WTC11 (cell line): Measurements from ENCODE around the gene KLHL12. TPM values are rescaled to one million over a fixed set of nuclear protein-coding genes. Genes with fewer than 3 reads are reported as not detected.

Source experiments
- ATAC-seq: fragments of 200-7000 bp; cut with Tn5 transposase; 2 replicates; pipeline ENCODE4 v1.10.0; 2021; ENCODE audit warnings: mild to moderate bottlenecking, moderate library complexity
- CTCF ChIA-PET: fragments of 300-600 bp; sonication (Branson Sonifier 250); formaldehyde crosslinking; loops from one replicate; lab custom pipeline; 2021; ENCODE audit warnings: antibody characterized with exemption; lab: Charles Lee
- POLR2A ChIA-PET: fragments of 350-600 bp; sonication (Branson Sonifier 250); formaldehyde crosslinking; loops from one replicate; lab custom pipeline; 2021; ENCODE audit warnings: antibody characterized with exemption; lab: Charles Lee
- DNase-seq: peaks from one replicate; pipeline ENCODE4 v3.0.0; 2021; ENCODE audit warnings: low spot score
- H3K27ac Mint-ChIP-seq: 2 replicates; pipeline ENCODE4 v1.8.0; 2021; ENCODE audit warnings: mixed read lengths
- H3K27me3 Mint-ChIP-seq: 2 replicates; pipeline ENCODE4 v1.8.0; 2021; ENCODE audit warnings: low read depth, mild to moderate bottlenecking, moderate library complexity, mixed read lengths
- H3K36me3 Mint-ChIP-seq: 2 replicates; pipeline ENCODE4 v1.8.0; 2021; ENCODE audit warnings: mixed read lengths
- H3K4me1 Mint-ChIP-seq: 2 replicates; pipeline ENCODE4 v1.8.0; 2022; ENCODE audit warnings: mixed read lengths
- H3K4me3 Mint-ChIP-seq: 2 replicates; pipeline ENCODE4 v1.8.0; 2021; ENCODE audit warnings: mild to moderate bottlenecking, moderate library complexity, mixed read lengths
- H3K9me3 Mint-ChIP-seq: 2 replicates; pipeline ENCODE4 v1.8.0; 2021; ENCODE audit warnings: mixed read lengths
- ATF1 ChIP-seq: sonication (generic); formaldehyde crosslinking; IDR thresholded peaks from 2 replicates; pipeline ENCODE4 v1.8.1; 2023; ENCODE audit warnings: mild to moderate bottlenecking, moderate library complexity, missing genetic modification reagents
- FOXJ3 ChIP-seq: sonication (generic); formaldehyde crosslinking; IDR thresholded peaks from 2 replicates; pipeline ENCODE4 v1.9.0; 2021; ENCODE audit warnings: missing genetic modification reagents, mild to moderate bottlenecking, borderline replicate concordance
- JUN ChIP-seq: sonication (generic); formaldehyde crosslinking; IDR thresholded peaks from 2 replicates; pipeline ENCODE4 v1.8.0; 2023; ENCODE audit warnings: mild to moderate bottlenecking, missing genetic modification reagents
- RELA ChIP-seq: sonication (generic); formaldehyde crosslinking; IDR thresholded peaks from 2 replicates; pipeline ENCODE4 v1.8.1; 2022; ENCODE audit warnings: missing genetic modification reagents, mild to moderate bottlenecking, borderline replicate concordance
- TCF7 ChIP-seq: sonication (generic); formaldehyde crosslinking; IDR thresholded peaks from 2 replicates; pipeline ENCODE4 v1.8.0; 2022; ENCODE audit warnings: mild to moderate bottlenecking, low read depth, missing genetic modification reagents, moderate library complexity
- TP53 ChIP-seq: sonication (generic); formaldehyde crosslinking; IDR thresholded peaks from 2 replicates; pipeline ENCODE4 v1.8.1; 2023; ENCODE audit warnings: mild to moderate bottlenecking, missing genetic modification reagents
- ZNF138 ChIP-seq: sonication (generic); formaldehyde crosslinking; conservative IDR thresholded peaks from 2 replicates; pipeline ENCODE4 v1.8.1; 2022; ENCODE audit warnings: mild to moderate bottlenecking, moderate library complexity, missing genetic modification reagents
- ZNF232 ChIP-seq: sonication (generic); formaldehyde crosslinking; IDR thresholded peaks from 2 replicates; pipeline ENCODE4 v1.8.0; 2022; ENCODE audit warnings: mild to moderate bottlenecking, missing genetic modification reagents
- ZNF263 ChIP-seq: sonication (generic); formaldehyde crosslinking; IDR thresholded peaks from 2 replicates; pipeline ENCODE4 v1.8.1; 2022; ENCODE audit warnings: low read depth, mild to moderate bottlenecking, moderate library complexity, missing genetic modification reagents
- ZNF396 ChIP-seq: fragments of 250-450 bp; sonication (Bioruptor Pico); IDR thresholded peaks from 2 replicates; pipeline ENCODE4 v1.8.0; 2021; ENCODE audit warnings: mild to moderate bottlenecking, moderate library complexity, borderline replicate concordance
- total RNA-seq: library from RNA; stranded (reverse); gene quantifications from 3 replicates; pipeline ENCODE4 v1.2.3, GENCODE V29; 2021
- TF ChIP-seq, protein P1 (sequence below): sonication (generic); formaldehyde crosslinking; IDR thresholded peaks from 2 replicates; pipeline ENCODE4 v1.8.0; 2022; ENCODE audit warnings: mild to moderate bottlenecking, missing genetic modification reagents
- TF ChIP-seq, protein P2 (sequence below): sonication (generic); formaldehyde crosslinking; IDR thresholded peaks from 2 replicates; pipeline ENCODE4 v1.8.1; 2022; ENCODE audit warnings: low read depth, missing genetic modification reagents, borderline replicate concordance
- TF ChIP-seq, protein P3 (sequence below): fragments of 250-450 bp; sonication (Bioruptor Pico); conservative IDR thresholded peaks from 2 replicates; pipeline ENCODE4 v1.9.0; 2021; ENCODE audit warnings: mild to moderate bottlenecking
- TF ChIP-seq, protein P4 (sequence below): fragments of 200-600 bp; IDR thresholded peaks from 2 replicates; pipeline ENCODE4 v1.8.0; 2022; ENCODE audit warnings: antibody characterized with exemption
- TF ChIP-seq, protein P5 (sequence below): sonication (generic); formaldehyde crosslinking; IDR thresholded peaks from 2 replicates; pipeline ENCODE4 v1.8.1; 2022; ENCODE audit warnings: mild to moderate bottlenecking, moderate library complexity, missing genetic modification reagents
- TF ChIP-seq, protein P6 (sequence below): fragments of 250-450 bp; sonication (Bioruptor Pico); IDR thresholded peaks from 2 replicates; pipeline ENCODE4 v1.9.0; 2021; ENCODE audit warnings: moderate library complexity, mild to moderate bottlenecking, inconsistent platforms, borderline replicate concordance

KLHL12 gene
- total RNA-seq, 1 experiment from 2014 or later = 29.6 TPM

DNA sequence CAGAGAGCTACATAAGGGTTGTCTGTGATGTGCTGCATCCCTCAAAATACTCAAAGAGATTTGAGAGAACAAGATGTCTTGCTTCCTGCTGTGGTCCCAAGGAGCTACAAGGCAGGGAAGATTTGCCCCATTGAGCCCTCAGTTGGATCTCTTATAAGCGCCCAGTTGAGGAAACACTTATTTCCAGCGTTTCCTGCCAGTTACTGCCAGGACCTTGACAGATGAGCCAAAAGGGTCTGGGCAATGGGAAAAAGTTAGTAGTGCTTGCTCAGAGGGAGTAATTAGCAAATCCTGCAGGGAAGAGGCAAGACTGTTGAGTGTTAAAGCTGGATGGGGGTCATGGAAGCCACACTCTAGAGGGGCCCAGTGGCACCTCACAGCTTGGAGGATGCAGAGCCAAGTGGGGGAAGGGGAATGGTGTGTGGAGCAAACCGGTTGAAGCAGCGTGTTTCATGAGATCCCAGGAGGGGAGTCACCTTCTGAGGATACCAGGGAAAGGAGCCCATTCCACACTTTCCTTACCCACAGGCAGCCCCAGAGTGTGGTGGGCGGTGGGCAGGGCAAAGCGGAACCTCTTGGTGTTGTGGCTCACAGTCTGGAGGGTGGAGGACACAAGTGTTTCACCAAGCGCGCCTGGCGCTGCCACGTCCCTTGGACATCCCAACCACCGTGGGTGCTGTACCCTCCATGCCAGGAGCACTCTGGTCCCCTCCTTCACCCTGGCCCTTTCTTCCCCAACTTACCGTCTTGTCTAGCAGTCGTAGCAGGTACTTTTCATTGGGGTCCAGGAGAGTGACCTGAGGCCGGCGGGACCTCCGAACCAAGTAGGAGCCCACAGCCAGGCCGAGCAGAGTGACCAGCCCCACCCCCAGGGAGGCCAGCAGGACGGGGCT is 39.2 kb upstream of the KLHL12 start:
- ChIA-PET CTCF (interaction anchor here (2.0 kb wide), 1 partner anchor 131 kb away, joined by 4 read pairs; no protein-coding TSS in a partner anchor), POLR2A (no interaction called here)
- H3K4me3 Mint-ChIP-seq = peak overlapping the region; percentile 74
- peaks cover 20% of the 10 kb centered on the region for H3K4me1 Mint-ChIP-seq
- no peak for ATAC-seq
- no peak for DNase-seq
- H3K27ac Mint-ChIP-seq = no peak overlapping the region
- TF ChIP-seq, protein P1, sequence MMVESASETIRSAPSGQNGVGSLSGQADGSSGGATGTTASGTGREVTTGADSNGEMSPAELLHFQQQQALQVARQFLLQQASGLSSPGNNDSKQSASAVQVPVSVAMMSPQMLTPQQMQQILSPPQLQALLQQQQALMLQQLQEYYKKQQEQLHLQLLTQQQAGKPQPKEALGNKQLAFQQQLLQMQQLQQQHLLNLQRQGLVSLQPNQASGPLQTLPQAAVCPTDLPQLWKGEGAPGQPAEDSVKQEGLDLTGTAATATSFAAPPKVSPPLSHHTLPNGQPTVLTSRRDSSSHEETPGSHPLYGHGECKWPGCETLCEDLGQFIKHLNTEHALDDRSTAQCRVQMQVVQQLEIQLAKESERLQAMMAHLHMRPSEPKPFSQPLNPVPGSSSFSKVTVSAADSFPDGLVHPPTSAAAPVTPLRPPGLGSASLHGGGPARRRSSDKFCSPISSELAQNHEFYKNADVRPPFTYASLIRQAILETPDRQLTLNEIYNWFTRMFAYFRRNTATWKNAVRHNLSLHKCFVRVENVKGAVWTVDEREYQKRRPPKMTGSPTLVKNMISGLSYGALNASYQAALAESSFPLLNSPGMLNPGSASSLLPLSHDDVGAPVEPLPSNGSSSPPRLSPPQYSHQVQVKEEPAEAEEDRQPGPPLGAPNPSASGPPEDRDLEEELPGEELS = no peak
- TF ChIP-seq ZNF138 (CRISPR knock-in tag) (no peak), ZNF232 (CRISPR knock-in tag) (no peak), TCF7 (CRISPR knock-in tag) (no peak)
- H3K27me3 Mint-ChIP-seq = peaks cover 17% of the 10 kb centered on the region
- H3K36me3 Mint-ChIP-seq = no peaks in the 10 kb centered on the region; the same call in 1 of the 2 replicates
- H3K9me3 Mint-ChIP-seq = no peaks in the 10 kb centered on the region

DNA sequence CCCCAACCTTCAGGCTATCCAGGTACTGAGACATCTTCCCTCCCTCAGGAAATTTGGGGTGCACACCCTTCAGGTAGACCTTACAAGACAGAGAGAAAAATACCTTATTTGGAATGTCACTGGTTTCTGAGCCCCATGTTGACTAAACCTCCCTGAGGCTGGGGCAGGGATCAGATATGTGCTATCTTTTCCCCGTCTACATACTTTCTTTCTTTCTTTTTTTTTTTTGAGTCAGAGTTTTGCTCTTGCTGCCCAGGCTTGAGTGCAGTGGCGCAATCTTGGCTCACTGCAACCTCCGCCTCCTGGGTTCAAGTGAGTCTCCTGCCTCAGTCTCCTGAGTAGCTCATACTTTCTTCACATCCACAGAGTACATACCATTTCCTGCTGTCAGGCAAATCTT is 38.4 kb upstream of the KLHL12 start:
- TF ChIP-seq ZNF396 (no peak), JUN (CRISPR knock-in tag) (no peak)
- TF ChIP-seq, protein P2, sequence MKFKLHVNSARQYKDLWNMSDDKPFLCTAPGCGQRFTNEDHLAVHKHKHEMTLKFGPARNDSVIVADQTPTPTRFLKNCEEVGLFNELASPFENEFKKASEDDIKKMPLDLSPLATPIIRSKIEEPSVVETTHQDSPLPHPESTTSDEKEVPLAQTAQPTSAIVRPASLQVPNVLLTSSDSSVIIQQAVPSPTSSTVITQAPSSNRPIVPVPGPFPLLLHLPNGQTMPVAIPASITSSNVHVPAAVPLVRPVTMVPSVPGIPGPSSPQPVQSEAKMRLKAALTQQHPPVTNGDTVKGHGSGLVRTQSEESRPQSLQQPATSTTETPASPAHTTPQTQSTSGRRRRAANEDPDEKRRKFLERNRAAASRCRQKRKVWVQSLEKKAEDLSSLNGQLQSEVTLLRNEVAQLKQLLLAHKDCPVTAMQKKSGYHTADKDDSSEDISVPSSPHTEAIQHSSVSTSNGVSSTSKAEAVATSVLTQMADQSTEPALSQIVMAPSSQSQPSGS (CRISPR knock-in tag) = no peak
- TF ChIP-seq, protein P3, sequence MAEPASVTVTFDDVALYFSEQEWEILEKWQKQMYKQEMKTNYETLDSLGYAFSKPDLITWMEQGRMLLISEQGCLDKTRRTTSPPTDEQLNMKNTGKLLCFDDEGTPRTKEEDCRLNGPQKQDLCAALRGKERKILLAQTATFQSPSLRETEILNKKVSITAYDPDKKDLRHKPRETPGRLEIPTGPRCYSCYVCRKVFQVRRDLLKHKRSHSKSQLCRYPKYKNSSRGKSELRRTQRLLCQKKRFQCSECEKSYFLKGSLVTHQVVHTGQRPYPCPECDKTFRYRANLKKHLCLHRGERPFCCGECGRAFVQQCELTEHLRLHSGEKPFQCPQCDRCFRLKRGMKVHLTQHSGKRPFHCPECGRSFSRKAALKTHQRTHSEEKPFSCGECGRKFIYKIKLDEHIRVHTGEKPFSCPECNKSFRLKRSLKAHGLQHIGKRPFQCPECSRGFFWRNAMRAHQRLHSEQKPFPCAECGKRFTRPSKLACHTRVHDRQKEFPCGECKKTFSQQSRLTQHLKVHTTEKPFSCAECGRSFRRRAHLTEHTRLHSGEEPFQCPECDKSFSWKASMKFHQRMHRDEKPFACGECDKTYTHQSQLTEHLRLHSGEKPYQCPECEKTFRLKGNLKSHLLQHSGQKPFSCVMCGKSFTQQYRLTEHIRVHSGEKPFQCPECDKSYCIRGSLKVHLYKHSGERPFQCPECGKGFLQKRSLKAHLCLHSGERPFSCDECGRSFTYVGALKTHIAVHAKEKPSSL (CRISPR knock-in tag) = no peak
- ChIA-PET POLR2A (no interaction called here), CTCF (no interaction called here)
- ATAC-seq = no peak
- peaks cover 20% of the 10 kb centered on the region for H3K4me1 Mint-ChIP-seq
- DNase-seq = no peak
- H3K4me3 Mint-ChIP-seq = peak overlapping the region; percentile 74
- no peak overlapping the region for H3K27ac Mint-ChIP-seq
- H3K36me3 Mint-ChIP-seq = no peaks in the 10 kb centered on the region; the same call in 1 of the 2 replicates
- H3K27me3 Mint-ChIP-seq = peaks cover 17% of the 10 kb centered on the region
- no peaks in the 10 kb centered on the region for H3K9me3 Mint-ChIP-seq

DNA sequence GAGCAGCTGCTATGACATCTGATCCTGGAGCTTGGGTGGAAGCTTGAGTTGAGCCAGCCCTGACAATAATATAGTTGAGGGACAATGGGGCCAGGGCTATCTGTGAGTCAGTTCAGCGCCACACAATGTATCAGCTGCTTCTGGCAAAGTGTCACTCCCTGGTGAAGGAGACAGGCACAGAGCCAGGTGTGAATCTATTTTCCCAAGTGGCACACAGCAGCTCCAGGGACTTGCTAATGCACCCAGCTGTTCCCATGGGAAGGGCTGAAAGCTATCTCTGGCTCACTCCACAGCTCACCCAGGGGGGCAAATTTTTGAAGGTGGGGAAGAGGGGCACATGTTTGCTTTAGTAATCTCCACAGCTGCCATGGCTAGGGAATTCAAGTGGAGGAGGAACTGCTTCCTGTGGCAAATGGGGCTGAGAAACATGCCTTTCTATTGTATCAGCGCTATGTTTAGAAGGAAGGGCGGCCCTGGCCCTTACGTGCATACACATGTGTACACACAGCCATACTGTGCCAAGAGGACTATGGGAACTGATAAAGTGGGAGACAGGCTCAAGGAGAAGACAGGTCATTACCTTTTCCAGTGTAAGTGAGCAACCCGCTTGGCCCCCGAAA is 37.9 kb upstream of the KLHL12 start:
- ChIA-PET POLR2A (no interaction called here), CTCF (no interaction called here)
- DNase-seq = no peak
- Mint-ChIP-seq H3K4me3 (peak overlapping the region; percentile 74; the same call in 1 of the 2 replicates), H3K36me3 (no peaks in the 10 kb centered on the region; the same call in 1 of the 2 replicates), H3K27me3 (peaks cover 17% of the 10 kb centered on the region), H3K4me1 (peaks cover 20% of the 10 kb centered on the region), H3K27ac (no peak overlapping the region), H3K9me3 (no peaks in the 10 kb centered on the region)
- ATAC-seq = no peak
- TF ChIP-seq, protein P4, sequence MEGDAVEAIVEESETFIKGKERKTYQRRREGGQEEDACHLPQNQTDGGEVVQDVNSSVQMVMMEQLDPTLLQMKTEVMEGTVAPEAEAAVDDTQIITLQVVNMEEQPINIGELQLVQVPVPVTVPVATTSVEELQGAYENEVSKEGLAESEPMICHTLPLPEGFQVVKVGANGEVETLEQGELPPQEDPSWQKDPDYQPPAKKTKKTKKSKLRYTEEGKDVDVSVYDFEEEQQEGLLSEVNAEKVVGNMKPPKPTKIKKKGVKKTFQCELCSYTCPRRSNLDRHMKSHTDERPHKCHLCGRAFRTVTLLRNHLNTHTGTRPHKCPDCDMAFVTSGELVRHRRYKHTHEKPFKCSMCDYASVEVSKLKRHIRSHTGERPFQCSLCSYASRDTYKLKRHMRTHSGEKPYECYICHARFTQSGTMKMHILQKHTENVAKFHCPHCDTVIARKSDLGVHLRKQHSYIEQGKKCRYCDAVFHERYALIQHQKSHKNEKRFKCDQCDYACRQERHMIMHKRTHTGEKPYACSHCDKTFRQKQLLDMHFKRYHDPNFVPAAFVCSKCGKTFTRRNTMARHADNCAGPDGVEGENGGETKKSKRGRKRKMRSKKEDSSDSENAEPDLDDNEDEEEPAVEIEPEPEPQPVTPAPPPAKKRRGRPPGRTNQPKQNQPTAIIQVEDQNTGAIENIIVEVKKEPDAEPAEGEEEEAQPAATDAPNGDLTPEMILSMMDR = no peak
- TF ChIP-seq RELA (no peak), ZNF263 (CRISPR knock-in tag) (no peak), ATF1 (CRISPR knock-in tag) (no peak), FOXJ3 (no peak), TP53 (CRISPR knock-in tag) (no peak)
- TF ChIP-seq, protein P1 = no peak
- TF ChIP-seq, protein P5, sequence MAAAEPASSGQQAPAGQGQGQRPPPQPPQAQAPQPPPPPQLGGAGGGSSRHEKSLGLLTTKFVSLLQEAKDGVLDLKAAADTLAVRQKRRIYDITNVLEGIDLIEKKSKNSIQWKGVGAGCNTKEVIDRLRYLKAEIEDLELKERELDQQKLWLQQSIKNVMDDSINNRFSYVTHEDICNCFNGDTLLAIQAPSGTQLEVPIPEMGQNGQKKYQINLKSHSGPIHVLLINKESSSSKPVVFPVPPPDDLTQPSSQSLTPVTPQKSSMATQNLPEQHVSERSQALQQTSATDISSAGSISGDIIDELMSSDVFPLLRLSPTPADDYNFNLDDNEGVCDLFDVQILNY (CRISPR knock-in tag) = no peak
- TF ChIP-seq, protein P6, sequence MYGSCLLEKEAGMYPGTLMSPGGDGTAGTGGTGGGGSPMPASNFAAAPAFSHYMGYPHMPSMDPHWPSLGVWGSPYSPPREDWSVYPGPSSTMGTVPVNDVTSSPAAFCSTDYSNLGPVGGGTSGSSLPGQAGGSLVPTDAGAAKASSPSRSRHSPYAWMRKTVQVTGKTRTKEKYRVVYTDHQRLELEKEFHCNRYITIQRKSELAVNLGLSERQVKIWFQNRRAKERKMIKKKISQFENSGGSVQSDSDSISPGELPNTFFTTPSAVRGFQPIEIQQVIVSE = no peak
